HCT116 (cell line): ENCODE results near the gene SLC15A2. TPM values are rescaled to one million over a fixed set of nuclear protein-coding genes. Genes with fewer than 3 reads are reported as not detected.
"Not testable (repeated sequence)": the region's sequence is repeated elsewhere in the genome, so short reads cannot be mapped to it uniquely, and the experiment has no call there.

Experiments used
- ATAC-seq: fragments of 200-7000 bp; cut with Tn5 transposase; 2 replicates; pipeline ENCODE4 v1.9.1; 2020; ENCODE audit warnings: mild to moderate bottlenecking, moderate library complexity
- BruUV-seq: library from RNA; stranded (reverse); fragments of 400-500 nt; replicated peaks from 2 replicates; lab custom pipeline; 2021; lab: Mats Ljungman, UMichigan
- CTCF ChIA-PET: fragments of 300-600 bp; sonication (Branson Sonifier 250); formaldehyde crosslinking; loops from one replicate; lab custom pipeline; 2021; ENCODE audit warnings: antibody characterized with exemption; lab: Charles Lee
- POLR2A ChIA-PET: fragments of 300-600, 350-600 bp; sonication (Branson Sonifier 250); formaldehyde crosslinking; loops from one replicate; lab custom pipeline; 2021; ENCODE audit warnings: antibody characterized with exemption; lab: Charles Lee
- RAD21 ChIA-PET, 2 experiments: fragments of 300-600 bp; sonication (Branson Sonifier 250); formaldehyde crosslinking; loops; one replicate each; lab custom pipeline; 2023; ENCODE audit warnings: low total read pairs in 2 of 2; ENCODE audit not compliant: uncharacterized antibody in 2 of 2, unreplicated experiment in 2 of 2, low non-redundant PET in 1 of 2; lab: Charles Lee
- DNase-seq: peaks from one replicate; pipeline ENCODE4 v3.0.0-alpha.2; 2010; ENCODE audit warnings: low read depth, low spot score
- H2AFZ ChIP-seq: fragments of 200-600 bp; shearing (Covaris generic), sonication (generic); 2 replicates; pipeline ENCODE4 v1.6.1; 2017; ENCODE audit warnings: low read depth, mixed run types, mixed read lengths, antibody characterized with exemption, low read length; ENCODE audit not compliant: poor library complexity, severe bottlenecking
- H3K27ac ChIP-seq: 2 replicates; pipeline ENCODE4 v1.5.1; 2012; ENCODE audit warnings: low read depth, low read length
- H3K27me3 ChIP-seq: fragments of 200-600 bp; sonication (generic); 2 replicates; pipeline ENCODE4 v1.6.1; 2016; ENCODE audit warnings: mixed run types, low read length, mixed read lengths; ENCODE audit not compliant: insufficient read depth
- H3K36me3 ChIP-seq, 2 experiments: fragments of 200-500 bp in 1 of 2; fragments of 200-600 bp in 1 of 2; sonication (Bioruptor generic) in 1 of 2; sonication (generic) in 1 of 2; 2 replicates each; pipeline versions ENCODE4 v1.5.1 to v1.6.1; 2014 to 2016; ENCODE audit warnings: low read length in 2 of 2, inconsistent platforms in 1 of 2, mixed read lengths in 1 of 2, mixed run types in 1 of 2; ENCODE audit not compliant: insufficient read depth in 2 of 2, control insufficient read depth in 1 of 2
- H3K4me1 ChIP-seq, 2 experiments: fragments of 200-600 bp in 1 of 2; sonication (generic) in 1 of 2; 2 replicates each; pipeline versions ENCODE4 v1.5.1 to v1.6.1; 2012 to 2017; ENCODE audit warnings: low read length in 2 of 2, inconsistent platforms in 1 of 2, mild to moderate bottlenecking in 1 of 2, mixed read lengths in 1 of 2, mixed run types in 1 of 2, moderate library complexity in 1 of 2; ENCODE audit not compliant: insufficient read depth in 2 of 2, control insufficient read depth in 1 of 2
- H3K4me2 ChIP-seq: fragments of 200-600 bp; sonication (generic); 2 replicates; pipeline ENCODE4 v1.6.1; 2017; ENCODE audit warnings: mixed run types, low read length, mixed read lengths
- H3K4me3 ChIP-seq, 2 experiments: fragments of 200-600 bp in 1 of 2; sonication (generic) in 1 of 2; replicated peaks in 1 of 2; 2 replicates each; pipeline ENCODE4 v1.5.1; 2011 to 2016; ENCODE audit warnings: low read length in 2 of 2, control low read depth in 1 of 2, low read depth in 1 of 2, mild to moderate bottlenecking in 1 of 2, mixed read lengths in 1 of 2, mixed run types in 1 of 2
- H3K79me2 ChIP-seq: fragments of 200-600 bp; sonication (generic); 2 replicates; pipeline ENCODE4 v1.6.1; 2017; ENCODE audit warnings: mild to moderate bottlenecking, mixed run types, low read length, moderate library complexity, mixed read lengths; ENCODE audit not compliant: insufficient read depth
- H3K9ac ChIP-seq: fragments of 200-600 bp; sonication (generic); 2 replicates; pipeline ENCODE4 v1.6.1; 2016; ENCODE audit warnings: low read length, mixed read lengths
- H3K9me2 ChIP-seq: fragments of 200-600 bp; sonication (generic), shearing (Covaris generic); 2 replicates; pipeline ENCODE4 v1.6.1; 2017; ENCODE audit warnings: mixed run types, mild to moderate bottlenecking, moderate library complexity; ENCODE audit not compliant: insufficient read depth
- H3K9me3 ChIP-seq, 2 experiments: fragments of 200-500 bp in 1 of 2; fragments of 200-600 bp in 1 of 2; sonication (Bioruptor generic) in 1 of 2; sonication (generic) in 1 of 2; 2 replicates each; pipeline ENCODE4 v1.6.1; 2014 to 2017; ENCODE audit warnings: low read length in 2 of 2, mixed read lengths in 2 of 2, inconsistent platforms in 1 of 2, low read depth in 1 of 2, mild to moderate bottlenecking in 1 of 2, mixed run types in 1 of 2, moderate library complexity in 1 of 2; ENCODE audit not compliant: control insufficient read depth in 1 of 2, insufficient read depth in 1 of 2
- H4K20me1 ChIP-seq: fragments of 200-600 bp; sonication (generic), shearing (Covaris generic); 2 replicates; pipeline ENCODE4 v1.6.1; 2017; ENCODE audit warnings: mixed run types, mild to moderate bottlenecking, moderate library complexity; ENCODE audit not compliant: insufficient read depth
- ATF3 ChIP-seq: IDR thresholded peaks from 2 replicates; pipeline ENCODE4 v1.6.1; 2012
- CBX3 ChIP-seq: IDR thresholded peaks from 2 replicates; pipeline ENCODE4 v1.6.1; 2012; ENCODE audit warnings: low read depth
- CTCF ChIP-seq, 3 experiments: fragments of 200-600 bp in 1 of 3; sonication (generic) in 1 of 3; IDR thresholded peaks in 2 of 3; conservative IDR thresholded peaks in 1 of 3; 2 replicates each; pipeline ENCODE4 v1.5.1; 2012 to 2017; ENCODE audit warnings: low read depth in 2 of 3, low read length in 2 of 3, antibody characterized with exemption in 1 of 3, borderline replicate concordance in 1 of 3, control low read depth in 1 of 3, mild to moderate bottlenecking in 1 of 3, mixed read lengths in 1 of 3, mixed run types in 1 of 3, moderate library complexity in 1 of 3; ENCODE audit not compliant: insufficient read depth in 1 of 3
- EGR1 ChIP-seq: IDR thresholded peaks from 2 replicates; pipeline ENCODE4 v1.6.1; 2012; ENCODE audit warnings: low read depth
- ELF1 ChIP-seq: IDR thresholded peaks from 2 replicates; pipeline ENCODE4 v1.6.1; 2012; ENCODE audit warnings: low read depth, borderline replicate concordance
- EZH2phosphoT487 ChIP-seq: fragments of 200-600 bp; IDR thresholded peaks from 2 replicates; pipeline ENCODE4 v1.6.1; 2018; ENCODE audit warnings: antibody characterized with exemption, borderline replicate concordance
- JUND ChIP-seq: IDR thresholded peaks from 2 replicates; pipeline ENCODE4 v1.6.1; 2012
- POLR2AphosphoS5 ChIP-seq: IDR thresholded peaks from 2 replicates; pipeline ENCODE4 v1.6.1; 2011; ENCODE audit warnings: mild to moderate bottlenecking, low read depth, low read length, moderate library complexity
- SRF ChIP-seq: IDR thresholded peaks from 2 replicates; pipeline ENCODE4 v1.6.1; 2012; ENCODE audit warnings: low read depth
- YY1 ChIP-seq: IDR thresholded peaks from 2 replicates; pipeline ENCODE4 v1.6.1; 2011; ENCODE audit warnings: low read length, low read depth, moderate library complexity, mild to moderate bottlenecking; ENCODE audit not compliant: insufficient replicate concordance; ENCODE audit errors: extremely low read depth
- ZFX ChIP-seq: fragments of 450-650 bp; IDR thresholded peaks from 2 replicates; pipeline ENCODE4 v1.6.1; 2017
- intact Hi-C: fragments of 100-400 bp; cut with micrococcal nuclease; formaldehyde crosslinking; loops from 2 replicates; pipeline ENCODE4 v1.10.0; 2022
- total RNA-seq: library from RNA; stranded (reverse); gene quantifications from one replicate; pipeline ENCODE4 v1.2.1, GENCODE V29; 2021; ENCODE audit not compliant: unreplicated experiment

SLC15A2 gene
- total RNA-seq, 1 experiment from 2014 or later: 0.96 TPM

DNA sequence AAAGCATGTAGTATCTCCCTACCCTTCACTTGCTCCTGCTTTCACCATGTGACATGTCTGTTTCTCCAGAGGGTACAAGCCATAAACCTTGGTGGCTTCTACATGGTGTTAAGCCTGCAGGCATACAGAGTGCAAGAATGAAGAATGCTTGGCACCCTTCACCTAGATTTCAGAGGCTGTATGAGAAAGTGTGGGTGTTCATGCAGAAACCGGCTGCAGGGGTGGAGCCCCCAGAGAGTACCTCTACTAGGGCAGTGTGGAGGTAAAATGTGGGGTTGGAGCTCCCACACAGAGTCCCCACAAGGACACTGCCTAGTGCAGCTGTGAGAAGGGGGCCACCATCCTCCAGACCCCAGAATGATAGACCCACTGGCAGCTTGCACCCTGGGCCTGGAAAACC, 32.2 kb downstream of the SLC15A2 start:
- no peaks in the 10 kb centered on the region for H3K27me3 ChIP-seq
- no peak overlapping the region for H3K27ac ChIP-seq
- DNase-seq (no peak), ATAC-seq (no peak)
- H3K36me3 ChIP-seq: no peaks in the 10 kb centered on the region
- no peaks in the 10 kb centered on the region for H3K4me1 ChIP-seq
- no peak overlapping the region for H3K4me3 ChIP-seq
- no peaks in the 10 kb centered on the region for H3K79me2 ChIP-seq
- no peaks in the 10 kb centered on the region for H4K20me1 ChIP-seq
- intact Hi-C loops: no loop called here
- H3K9ac ChIP-seq: no peak overlapping the region
- no peak overlapping the region for H2AFZ ChIP-seq
- H3K9me3 ChIP-seq: no peaks in the 10 kb centered on the region
- H3K4me2 ChIP-seq: no peak overlapping the region
- H3K9me2 ChIP-seq: no peaks in the 10 kb centered on the region
- ChIA-PET POLR2A (no interaction called here), RAD21 (no interaction called here), CTCF (no interaction called here)
- no TSS peak for BruUV-seq
- TF ChIP-seq EGR1 (no peak), CBX3 (no peak), POLR2AphosphoS5 (no peak), CTCF (IDR thresholded peaks at IDR 0.05 in 2 of 3, conservative IDR thresholded peaks at IDR 0.05 in 1 of 3; ENCODE audit: borderline replicate concordance in 1 of 3, insufficient read depth in 1 of 3, low read depth in 2 of 3, low read length in 2 of 3) (no peak), ELF1 (no peak), ZFX (no peak), SRF (no peak), EZH2phosphoT487 (no peak), ATF3 (no peak), JUND (no peak), YY1 (no peak)

DNA sequence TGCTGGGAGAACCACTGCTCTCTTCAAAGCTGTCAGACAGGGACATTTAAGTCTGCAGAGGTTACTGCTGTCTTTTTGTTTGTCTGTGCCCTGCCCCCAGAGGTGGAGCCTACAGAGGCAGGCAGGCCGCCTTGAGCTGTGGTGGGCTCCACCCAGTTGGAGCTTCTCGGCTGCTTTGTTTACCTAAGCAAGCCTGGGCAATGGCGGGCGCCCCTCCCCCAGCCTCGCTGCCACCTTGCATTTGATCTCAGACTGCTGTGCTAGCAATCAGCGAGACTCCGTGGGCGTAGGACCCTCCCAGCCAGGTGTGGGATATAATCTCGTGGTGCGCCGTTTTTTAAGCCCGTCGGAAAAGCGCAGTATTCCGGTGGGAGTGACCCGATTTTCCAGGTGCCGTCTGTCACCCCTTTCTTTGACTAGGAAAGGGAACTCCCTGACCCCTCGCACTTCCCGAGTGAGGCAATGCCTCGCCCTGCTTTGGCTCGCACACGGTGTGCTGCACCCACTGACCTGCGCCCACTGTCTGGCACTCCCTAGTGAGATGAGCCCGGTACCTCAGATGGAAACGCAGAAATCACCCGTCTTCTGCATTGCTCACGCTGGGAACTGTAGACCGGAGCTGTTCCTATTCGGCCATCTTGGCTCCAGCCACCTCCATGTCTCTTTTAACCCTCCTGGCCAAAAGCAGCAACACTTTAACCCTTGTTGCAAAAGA, 44.1 kb downstream of the SLC15A2 start:
- H3K4me2 ChIP-seq, CTCF ChIA-PET, H3K79me2 ChIP-seq, H2AFZ ChIP-seq, H3K4me3 ChIP-seq, H3K27ac ChIP-seq, H3K4me1 ChIP-seq, RAD21 ChIA-PET, DNase-seq, H4K20me1 ChIP-seq, H3K36me3 ChIP-seq, intact Hi-C loops, H3K9ac ChIP-seq, POLR2A ChIA-PET, ATAC-seq, H3K9me3 ChIP-seq, BruUV-seq, H3K9me2 ChIP-seq, H3K27me3 ChIP-seq: not testable (repeated sequence)
